NCI-H2029 (cell line): Measurements from ENCODE around the gene NINL.
"Not testable (repeated sequence)": the region's sequence is repeated elsewhere in the genome, so short reads cannot be mapped to it uniquely, and the experiment has no call there.

Experiments
- DNase-seq: peaks from one replicate; lab custom pipeline; 2025; lab: John Stamatoyannopoulos, UW

The NINL gene

GRCh38 chr20:25484224-25484846 is 101.0 kb downstream of the NINL start:
- no peak for DNase-seq

- no peak for DNase-seq
Measured at GRCh38 chr20:25483431-25484132, 101.7 kb downstream of the NINL start.

GRCh38 chr20:25481918-25482253 is 103.4 kb downstream of the NINL start:
- no peak for DNase-seq

- DNase-seq: no peak
Measured at GRCh38 chr20:25481235-25481917, 104.0 kb downstream of the NINL start.

GRCh38 chr20:25480797-25481196 is 104.5 kb downstream of the NINL start:
- no peak for DNase-seq

GRCh38 chr20:25480156-25480555 is 105.2 kb downstream of the NINL start:
- no peak for DNase-seq

GRCh38 chr20:25479638-25480037 is 105.7 kb downstream of the NINL start:
- no peak for DNase-seq

GRCh38 chr20:25478889-25479568 is 106.3 kb downstream of the NINL start:
- DNase-seq: no peak

- no peak for DNase-seq
Measured at GRCh38 chr20:25477014-25477882, 108.1 kb downstream of the NINL start.

GRCh38 chr20:25476106-25477013 is 109.0 kb downstream of the NINL start:
- DNase-seq: no peak

GRCh38 chr20:25473297-25473696 is 112.0 kb downstream of the NINL start:
- DNase-seq: not testable (repeated sequence)

- DNase-seq: no peak
Measured at GRCh38 chr20:25471020-25471419, 114.3 kb downstream of the NINL start.

- DNase-seq: no peak
Measured at GRCh38 chr20:25470045-25470444, 115.3 kb downstream of the NINL start.

GRCh38 chr20:25469558-25469957 is 115.8 kb downstream of the NINL start:
- DNase-seq: no peak

GRCh38 chr20:25468126-25469075 is 116.9 kb downstream of the NINL start:
- DNase-seq: no peak

GRCh38 chr20:25467441-25467840 is 117.9 kb downstream of the NINL start:
- DNase-seq: no peak

GRCh38 chr20:25466846-25467245 is 118.5 kb downstream of the NINL start:
- no peak for DNase-seq

- no peak for DNase-seq
Measured at GRCh38 chr20:25465243-25466135, 119.8 kb downstream of the NINL start.
